GM12878 (cell line): ENCODE data around the gene COL2A1. TPM values are rescaled to one million over a fixed set of nuclear protein-coding genes. Genes with fewer than 3 reads are reported as not detected.
A peak's percentile ranks its signal among the peaks of the same experiment; 100 is the strongest.

Experiments
- ATAC-seq: fragments of 200-7000 bp; cut with Tn5 transposase; 3 replicates; pipeline ENCODE4 v1.9.1; 2020; ENCODE audit warnings: mild to moderate bottlenecking, moderate library complexity
- BruUV-seq: library from RNA; stranded (reverse); fragments of 400-500 nt; replicated peaks from 2 replicates; lab custom pipeline; 2021; lab: Mats Ljungman, UMichigan
- CTCF ChIA-PET: fragments of 300-600 bp; sonication (Branson Sonifier 250); formaldehyde crosslinking; extraction: SDS; loops from one replicate; lab custom pipeline; 2021; ENCODE audit warnings: inconsistent platforms; lab: Yijun Ruan, JAX
- POLR2A ChIA-PET: fragments of 350-600 bp; formaldehyde crosslinking; extraction: SDS; loops from one replicate; lab custom pipeline; 2021; ENCODE audit warnings: inconsistent platforms; lab: Charles Lee
- RAD21 ChIA-PET: fragments of 300-600 bp; sonication (Branson Sonifier 250); formaldehyde crosslinking; loops from one replicate; lab custom pipeline; 2023; ENCODE audit warnings: antibody characterized with exemption; ENCODE audit not compliant: unreplicated experiment; lab: Charles Lee
- SMC1A ChIA-PET: fragments of 300-600 bp; sonication (Branson Sonifier 250); formaldehyde crosslinking; loops from one replicate; lab custom pipeline; 2023; ENCODE audit not compliant: unreplicated experiment, uncharacterized antibody; lab: Charles Lee
- DNase-seq: peaks from one replicate; pipeline ENCODE4 v3.0.0-alpha.2; 2011; ENCODE audit warnings: low read depth, low spot score
- FAIRE-seq: peaks from 3 replicates; lab custom pipeline; 2011; peaks lifted over from hg19 to GRCh38; lab: Jason Lieb, UNC
- H2AFZ ChIP-seq: 2 replicates; pipeline ENCODE4 v1.6.0; 2011; ENCODE audit warnings: low read depth, low read length, control low read depth; ENCODE audit not compliant: control insufficient read depth
- H3K27ac ChIP-seq: 2 replicates; pipeline ENCODE4 v1.5.1; 2011; ENCODE audit warnings: control low read depth; ENCODE audit not compliant: control insufficient read depth, insufficient read depth
- H3K27me3 ChIP-seq, 2 experiments: replicated peaks in 1 of 2; 2 replicates each; pipeline versions ENCODE4 v1.6.0 to v1.6.1; 2011; ENCODE audit warnings: low read length in 1 of 2; ENCODE audit not compliant: control insufficient read depth in 2 of 2, insufficient read depth in 2 of 2
- H3K36me3 ChIP-seq, 2 experiments: 2 replicates each; pipeline ENCODE4 v1.5.1; 2011; ENCODE audit warnings: low read length in 1 of 2; ENCODE audit not compliant: control insufficient read depth in 2 of 2, insufficient read depth in 2 of 2
- H3K4me1 ChIP-seq: 2 replicates; pipeline ENCODE4 v1.6.1; 2011; ENCODE audit warnings: mild to moderate bottlenecking, low read length, moderate library complexity, mixed read lengths; ENCODE audit not compliant: control insufficient read depth, insufficient read depth
- H3K4me2 ChIP-seq: 2 replicates; pipeline ENCODE4 v1.6.0; 2011; ENCODE audit warnings: control low read depth; ENCODE audit not compliant: control insufficient read depth, insufficient read depth
- H3K4me3 ChIP-seq: fragments of 200-600 bp; sonication (generic); 2 replicates; pipeline ENCODE4 v1.5.1; 2016
- H3K79me2 ChIP-seq: 2 replicates; pipeline ENCODE4 v1.6.0; 2011; ENCODE audit warnings: low read length; ENCODE audit not compliant: control insufficient read depth, insufficient read depth
- H3K9ac ChIP-seq: 2 replicates; pipeline ENCODE4 v1.8.0; 2011; ENCODE audit warnings: low read length, control low read depth, mixed read lengths; ENCODE audit not compliant: control insufficient read depth, insufficient read depth
- H3K9me3 ChIP-seq: replicated peaks from 3 replicates; pipeline ENCODE4 v1.5.1; 2011; ENCODE audit warnings: mild to moderate bottlenecking, low read length; ENCODE audit not compliant: control insufficient read depth, insufficient read depth
- H4K20me1 ChIP-seq: 2 replicates; pipeline ENCODE4 v1.6.0; 2011; ENCODE audit not compliant: control insufficient read depth, insufficient read depth
- EZH2 ChIP-seq: IDR thresholded peaks from 2 replicates; pipeline ENCODE4 v1.6.1; 2012; ENCODE audit warnings: low read depth, mild to moderate bottlenecking, control low read depth, inconsistent platforms, low read length, borderline replicate concordance; ENCODE audit not compliant: control insufficient read depth
- SMC3 ChIP-seq: IDR thresholded peaks from 2 replicates; pipeline ENCODE4 v1.6.1; 2011; ENCODE audit warnings: low read length, improper control_type of control experiment, borderline replicate concordance
- STAT3 ChIP-seq: IDR thresholded peaks from 2 replicates; pipeline ENCODE4 v1.6.1; 2011; ENCODE audit warnings: low read depth, low read length, improper control_type of control experiment
- TCF12 ChIP-seq: IDR thresholded peaks from 2 replicates; pipeline ENCODE4 v1.6.1; 2011; ENCODE audit warnings: low read depth, mild to moderate bottlenecking, low read length
- ZBTB40 ChIP-seq: fragments of 450-650 bp; IDR thresholded peaks from 2 replicates; pipeline ENCODE4 v1.6.1; 2016; ENCODE audit warnings: mild to moderate bottlenecking, moderate library complexity, borderline replicate concordance
- WGBS: methylation state at CpG from one replicate; pipeline ENCODE4 v1.1.6; 2016; ENCODE audit warnings: low lambda C conversion rate; ENCODE audit not compliant: insufficient replicate concordance, insufficient coverage; ENCODE audit errors: missing lambda C conversion rate; 5-methylcytosine and 5-hydroxymethylcytosine counted together
- in situ Hi-C: fragments of 300-500 bp; cut with MboI; formaldehyde crosslinking; loops from 9 replicates; pipeline ENCODE4 v1.14.3; 2018; ENCODE audit warnings: mixed read lengths
- intact Hi-C: fragments of 100-400 bp; cut with micrococcal nuclease; formaldehyde crosslinking; loops from one replicate; pipeline ENCODE4 v1.14.2; 2022; ENCODE audit not compliant: unreplicated experiment
- polyA plus RNA-seq, 11 experiments: library from polyadenylated mRNA; depleted of rRNA in 4 of 11; unstranded in 6 of 11; stranded (reverse) in 5 of 11; fragments of >200 nt; fragmentation: Nextera tagmentation in 4 of 11; fragmentation: Illumina TruSeq in 1 of 11; extraction: Ambion mirVana in 4 of 11; extraction: Trizol in 1 of 11; gene quantifications; 1 replicate in 1 of 11; 2 replicates in 10 of 11; pipeline versions ENCODE4 v1.2.1 to v1.2.3, GENCODE V29; 2011 to 2016; ENCODE audit warnings: inconsistent platforms in 2 of 11, missing spikeins in 2 of 11, low read depth in 1 of 11
- total RNA-seq, 4 experiments: library from RNA; depleted of rRNA in 3 of 4; stranded (reverse); fragments of >200 nt in 3 of 4; fragmentation: Illumina TruSeq in 1 of 4; extraction: Trizol in 1 of 4; gene quantifications; 2 replicates each; pipeline versions ENCODE4 v1.2.1 to v1.2.3, GENCODE V29; 2013 to 2021

Gene COL2A1
- total and polyA plus RNA-seq, 10 of the 15 experiments (the other 5 are each of a cell fraction or from before 2014, with no cell fraction given): 0.06 to 0.67 (median 0.19) TPM; not detected in 1

- Histone ChIP-seq H3K9ac (no peak overlapping the region), H3K27me3 (peaks cover 24 to 32% of the 10 kb centered on the region in 2 experiments), H3K27ac (no peak overlapping the region), H3K4me2 (no peak overlapping the region; the same call in 1 of the 2 replicates), H3K9me3 (no peaks in the 10 kb centered on the region), H3K36me3 (no peaks in the 10 kb centered on the region), H4K20me1 (no peaks in the 10 kb centered on the region), H3K79me2 (no peaks in the 10 kb centered on the region), H3K4me1 (no peaks in the 10 kb centered on the region), H2AFZ (no peak overlapping the region), H3K4me3 (no peak overlapping the region)
- ATAC-seq (no peak), FAIRE-seq (no peak), DNase-seq (no peak)
- ChIA-PET SMC1A (no interaction called here), POLR2A (no interaction called here), RAD21 (no interaction called here), CTCF (no interaction called here)
- TF ChIP-seq EZH2 (peak; percentile 40; the same call in 1 of the 2 replicates), SMC3 (no peak)
- in situ Hi-C loops: no loop called here
- BruUV-seq: no TSS peak
- intact Hi-C loops: no loop called here
- WGBS: 25% methylated on average over 18 of the region's 18 CpGs
These were observed 3.3 kb downstream of the COL2A1 start for GRCh38 chr12:48000878-48001504.

- SMC1A ChIA-PET: no interaction called here
- no peak for ATAC-seq
- H3K36me3 ChIP-seq: no peaks in the 10 kb centered on the region
- no peak for TF ChIP-seq ZBTB40
- TF ChIP-seq TCF12: no peak
- TF ChIP-seq STAT3: no peak
- TF ChIP-seq, all 136 proteins: peak for 0
- CTCF ChIA-PET: no interaction called here
- POLR2A ChIA-PET: no interaction called here
- Histone ChIP-seq H3K4me1 (no peaks in the 10 kb centered on the region), H3K4me2 (no peak overlapping the region), H3K9ac (no peak overlapping the region), H3K27ac (no peak overlapping the region), H2AFZ (no peak overlapping the region), H3K9me3 (no peaks in the 10 kb centered on the region), H3K4me3 (no peak overlapping the region), H4K20me1 (no peaks in the 10 kb centered on the region), H3K27me3 (peaks cover 18 to 26% of the 10 kb centered on the region in 2 experiments; a peak in 3 of 4 replicates), H3K79me2 (no peaks in the 10 kb centered on the region)
- in situ Hi-C loops: no loop called here
- RAD21 ChIA-PET: no interaction called here
- DNase-seq (no peak), FAIRE-seq (no peak)
- BruUV-seq: no TSS peak
- 28% methylated on average over 9 of the region's 9 CpGs for WGBS
- intact Hi-C loops: no loop called here
These were observed 4.5 kb downstream of the COL2A1 start for GRCh38 chr12:47999816-48000215.
